GM12873 (cell line): Measurements from ENCODE around the gene ENPP5.

Source experiments
- CTCF ChIP-seq: IDR thresholded peaks from 2 replicates; pipeline ENCODE4 v1.5.1; 2012; ENCODE audit warnings: low read depth, mild to moderate bottlenecking, moderate library complexity, low read length, control low read depth; ENCODE audit not compliant: insufficient read depth; ENCODE audit errors: missing control alignments

ENPP5 gene

GRCh38 chr6:46175446-46175845 is 4.7 kb upstream of the ENPP5 start:
- TF ChIP-seq CTCF, result no peak

GRCh38 chr6:46174904-46175303 is 4.1 kb upstream of the ENPP5 start:
- no peak for TF ChIP-seq CTCF

GRCh38 chr6:46172176-46172575 is 1.4 kb upstream of the ENPP5 start:
- no peak for TF ChIP-seq CTCF

GRCh38 chr6:46160102-46160501 is 10.7 kb downstream of the ENPP5 start:
- TF ChIP-seq CTCF, result no peak

- no peak for TF ChIP-seq CTCF
Observed at GRCh38 chr6:46159229-46159628, 11.6 kb downstream of the ENPP5 start.

- no peak for TF ChIP-seq CTCF
Observed at GRCh38 chr6:46156701-46157100, 14.1 kb downstream of the ENPP5 start.

GRCh38 chr6:46144270-46144669 is 26.5 kb downstream of the ENPP5 start:
- TF ChIP-seq CTCF, result no peak
